COLO668 (cell line): ENCODE data around the gene CUL2.
"Not testable (repeated sequence)": the region's sequence is repeated elsewhere in the genome, so short reads cannot be mapped to it uniquely, and the experiment has no call there.

Experiments
- DNase-seq: peaks from one replicate; lab custom pipeline; 2025; ENCODE audit not compliant: unreplicated experiment; lab: John Stamatoyannopoulos, UW

Gene CUL2

GRCh38 chr10:35080261-35080660 is 9.9 kb downstream of the CUL2 start:
- not testable (repeated sequence) for DNase-seq

- DNase-seq = no peak
Observed at GRCh38 chr10:35079763-35080162, 10.4 kb downstream of the CUL2 start.

- DNase-seq = no peak
Observed at GRCh38 chr10:35079265-35079664, 10.9 kb downstream of the CUL2 start.

GRCh38 chr10:35075228-35075627 is 14.9 kb downstream of the CUL2 start:
- no peak for DNase-seq

GRCh38 chr10:35074266-35074665 is 15.9 kb downstream of the CUL2 start:
- no peak for DNase-seq

- DNase-seq = no peak
Observed at GRCh38 chr10:35070521-35070920, 19.6 kb downstream of the CUL2 start.

- DNase-seq = no peak
Observed at GRCh38 chr10:35063837-35064454, 26.2 kb downstream of the CUL2 start.

GRCh38 chr10:35059481-35059880 is 30.7 kb downstream of the CUL2 start:
- no peak for DNase-seq

- DNase-seq = no peak
Observed at GRCh38 chr10:35058686-35059085, 31.5 kb downstream of the CUL2 start.

GRCh38 chr10:35058134-35058533 is 32.0 kb downstream of the CUL2 start:
- no peak for DNase-seq

- no peak for DNase-seq
Observed at GRCh38 chr10:35056686-35057085, 33.5 kb downstream of the CUL2 start.

GRCh38 chr10:35056133-35056532 is 34.0 kb downstream of the CUL2 start:
- DNase-seq = no peak

GRCh38 chr10:35050568-35050967 is 39.6 kb downstream of the CUL2 start:
- no peak for DNase-seq

- DNase-seq = no peak
Observed at GRCh38 chr10:35046074-35046473, 44.1 kb downstream of the CUL2 start.

GRCh38 chr10:35045275-35045674 is 44.9 kb downstream of the CUL2 start:
- not testable (repeated sequence) for DNase-seq

- DNase-seq = no peak
Observed at GRCh38 chr10:35043796-35044344, 46.3 kb downstream of the CUL2 start.

GRCh38 chr10:35042783-35043182 is 47.4 kb downstream of the CUL2 start:
- DNase-seq = no peak

- no peak for DNase-seq
Observed at GRCh38 chr10:35041502-35041879, 48.6 kb downstream of the CUL2 start.

GRCh38 chr10:35040760-35041501 is 49.2 kb downstream of the CUL2 start:
- DNase-seq = no peak

- no peak for DNase-seq
Observed at GRCh38 chr10:35037104-35037503, 53.0 kb downstream of the CUL2 start.

GRCh38 chr10:35035606-35036005 is 54.5 kb downstream of the CUL2 start:
- DNase-seq = no peak

- DNase-seq = no peak
Observed at GRCh38 chr10:35027567-35027966, 62.6 kb downstream of the CUL2 start.

- DNase-seq = no peak
Observed at GRCh38 chr10:35025916-35026315, 64.2 kb downstream of the CUL2 start.
